Liver (tissue), 3 donors: ENCODE results near the gene HS3ST4.

Source experiments
- ATF3 ChIP-seq: IDR thresholded peaks from 2 replicates; pipeline ENCODE4 v1.6.1; 2016; ENCODE audit warnings: antibody characterized with exemption
- FOXA1 ChIP-seq: IDR thresholded peaks from 2 replicates; pipeline ENCODE4 v1.6.1; 2016; ENCODE audit warnings: antibody characterized with exemption
- GABPA ChIP-seq, 2 donors: IDR thresholded peaks in 1 of 2; conservative IDR thresholded peaks in 1 of 2; 2 replicates each; pipeline ENCODE4 v1.6.1; 2016; ENCODE audit warnings: antibody characterized with exemption in 2 of 2, mild to moderate bottlenecking in 1 of 2, moderate library complexity in 1 of 2
- RAD21 ChIP-seq, 2 donors: IDR thresholded peaks; 2 replicates each; pipeline ENCODE4 v1.6.1; 2016; ENCODE audit warnings: antibody characterized with exemption in 2 of 2, mild to moderate bottlenecking in 2 of 2
- TF ChIP-seq, protein P1 (sequence below): fragments of 150-350 bp; IDR thresholded peaks from 2 replicates; pipeline ENCODE4 v1.5.1; 2017; ENCODE audit warnings: improper control_type of control experiment, low read depth, low read length; ENCODE audit not compliant: missing input control
- TF ChIP-seq, protein P2 (sequence below): IDR thresholded peaks from 2 replicates; pipeline ENCODE4 v1.6.1; 2016; ENCODE audit warnings: antibody characterized with exemption
- TF ChIP-seq, protein P3 (sequence below): IDR thresholded peaks from 2 replicates; pipeline ENCODE4 v1.6.1; 2016; ENCODE audit warnings: antibody characterized with exemption, mild to moderate bottlenecking
- donor health status: healthy.
- donor health status: healthy.

GRCh38 chr16:26058326-26058725 is 366.6 kb downstream of the HS3ST4 start:
- TF ChIP-seq ATF3 (no peak), FOXA1 (no peak), RAD21 (IDR thresholded peaks at IDR 0.05) (no peak), GABPA (IDR thresholded peaks at IDR 0.05 in 1 of 2, conservative IDR thresholded peaks at IDR 0.05 in 1 of 2) (no peak)
- TF ChIP-seq, protein P1, sequence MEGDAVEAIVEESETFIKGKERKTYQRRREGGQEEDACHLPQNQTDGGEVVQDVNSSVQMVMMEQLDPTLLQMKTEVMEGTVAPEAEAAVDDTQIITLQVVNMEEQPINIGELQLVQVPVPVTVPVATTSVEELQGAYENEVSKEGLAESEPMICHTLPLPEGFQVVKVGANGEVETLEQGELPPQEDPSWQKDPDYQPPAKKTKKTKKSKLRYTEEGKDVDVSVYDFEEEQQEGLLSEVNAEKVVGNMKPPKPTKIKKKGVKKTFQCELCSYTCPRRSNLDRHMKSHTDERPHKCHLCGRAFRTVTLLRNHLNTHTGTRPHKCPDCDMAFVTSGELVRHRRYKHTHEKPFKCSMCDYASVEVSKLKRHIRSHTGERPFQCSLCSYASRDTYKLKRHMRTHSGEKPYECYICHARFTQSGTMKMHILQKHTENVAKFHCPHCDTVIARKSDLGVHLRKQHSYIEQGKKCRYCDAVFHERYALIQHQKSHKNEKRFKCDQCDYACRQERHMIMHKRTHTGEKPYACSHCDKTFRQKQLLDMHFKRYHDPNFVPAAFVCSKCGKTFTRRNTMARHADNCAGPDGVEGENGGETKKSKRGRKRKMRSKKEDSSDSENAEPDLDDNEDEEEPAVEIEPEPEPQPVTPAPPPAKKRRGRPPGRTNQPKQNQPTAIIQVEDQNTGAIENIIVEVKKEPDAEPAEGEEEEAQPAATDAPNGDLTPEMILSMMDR, result no peak
- TF ChIP-seq, protein P2, sequence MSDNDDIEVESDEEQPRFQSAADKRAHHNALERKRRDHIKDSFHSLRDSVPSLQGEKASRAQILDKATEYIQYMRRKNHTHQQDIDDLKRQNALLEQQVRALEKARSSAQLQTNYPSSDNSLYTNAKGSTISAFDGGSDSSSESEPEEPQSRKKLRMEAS, result no peak
- TF ChIP-seq, protein P3, sequence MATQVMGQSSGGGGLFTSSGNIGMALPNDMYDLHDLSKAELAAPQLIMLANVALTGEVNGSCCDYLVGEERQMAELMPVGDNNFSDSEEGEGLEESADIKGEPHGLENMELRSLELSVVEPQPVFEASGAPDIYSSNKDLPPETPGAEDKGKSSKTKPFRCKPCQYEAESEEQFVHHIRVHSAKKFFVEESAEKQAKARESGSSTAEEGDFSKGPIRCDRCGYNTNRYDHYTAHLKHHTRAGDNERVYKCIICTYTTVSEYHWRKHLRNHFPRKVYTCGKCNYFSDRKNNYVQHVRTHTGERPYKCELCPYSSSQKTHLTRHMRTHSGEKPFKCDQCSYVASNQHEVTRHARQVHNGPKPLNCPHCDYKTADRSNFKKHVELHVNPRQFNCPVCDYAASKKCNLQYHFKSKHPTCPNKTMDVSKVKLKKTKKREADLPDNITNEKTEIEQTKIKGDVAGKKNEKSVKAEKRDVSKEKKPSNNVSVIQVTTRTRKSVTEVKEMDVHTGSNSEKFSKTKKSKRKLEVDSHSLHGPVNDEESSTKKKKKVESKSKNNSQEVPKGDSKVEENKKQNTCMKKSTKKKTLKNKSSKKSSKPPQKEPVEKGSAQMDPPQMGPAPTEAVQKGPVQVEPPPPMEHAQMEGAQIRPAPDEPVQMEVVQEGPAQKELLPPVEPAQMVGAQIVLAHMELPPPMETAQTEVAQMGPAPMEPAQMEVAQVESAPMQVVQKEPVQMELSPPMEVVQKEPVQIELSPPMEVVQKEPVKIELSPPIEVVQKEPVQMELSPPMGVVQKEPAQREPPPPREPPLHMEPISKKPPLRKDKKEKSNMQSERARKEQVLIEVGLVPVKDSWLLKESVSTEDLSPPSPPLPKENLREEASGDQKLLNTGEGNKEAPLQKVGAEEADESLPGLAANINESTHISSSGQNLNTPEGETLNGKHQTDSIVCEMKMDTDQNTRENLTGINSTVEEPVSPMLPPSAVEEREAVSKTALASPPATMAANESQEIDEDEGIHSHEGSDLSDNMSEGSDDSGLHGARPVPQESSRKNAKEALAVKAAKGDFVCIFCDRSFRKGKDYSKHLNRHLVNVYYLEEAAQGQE, result no peak
